DND-41 (cell line): Measurements from ENCODE around the gene EMC10.

Experiments
- CTCF ChIP-seq: IDR thresholded peaks from 2 replicates; pipeline ENCODE4 v1.5.1; 2012; ENCODE audit warnings: borderline replicate concordance, low read length, moderate library complexity, mild to moderate bottlenecking; ENCODE audit not compliant: poor library complexity, severe bottlenecking; ENCODE audit errors: extremely low read depth
- EZH2 ChIP-seq: IDR thresholded peaks from 3 replicates; pipeline ENCODE4 v1.6.1; 2012; ENCODE audit warnings: borderline replicate concordance, low read depth, mild to moderate bottlenecking, moderate library complexity, low read length, inconsistent platforms; ENCODE audit not compliant: severe bottlenecking

GRCh38 chr19:50435221-50435620, 41.1 kb upstream of the EMC10 start:
- TF ChIP-seq CTCF = no peak
- no peak for TF ChIP-seq EZH2
